NT2/D1 (cell line): ENCODE results near the gene RB1.
A peak's percentile ranks its signal among the peaks of the same experiment; 100 is the strongest.
"Not testable (repeated sequence)": the region's sequence is repeated elsewhere in the genome, so short reads cannot be mapped to it uniquely, and the experiment has no call there.

Source experiments
- DNase-seq: peaks from one replicate; pipeline ENCODE4 v3.0.0-alpha.2; 2011; ENCODE audit warnings: low read depth, low spot score
- H3K27me3 ChIP-seq: 2 replicates; pipeline ENCODE4 v1.6.0; 2011; ENCODE audit warnings: mild to moderate bottlenecking; ENCODE audit not compliant: insufficient read length, insufficient read depth
- H3K36me3 ChIP-seq: 2 replicates; pipeline ENCODE4 v1.6.1; 2011; ENCODE audit warnings: mild to moderate bottlenecking, low read length, mixed read lengths; ENCODE audit not compliant: insufficient read depth, insufficient read length
- H3K4me1 ChIP-seq: 2 replicates; pipeline ENCODE4 v1.5.1; 2011; ENCODE audit not compliant: insufficient read depth, insufficient read length
- H3K4me3 ChIP-seq: 2 replicates; pipeline ENCODE4 v1.5.1; 2011; ENCODE audit warnings: low read depth; ENCODE audit not compliant: insufficient read length
- H3K9ac ChIP-seq: 2 replicates; pipeline ENCODE4 v1.6.0; 2011; ENCODE audit warnings: low read depth; ENCODE audit not compliant: insufficient read length
- H3K9me3 ChIP-seq: 2 replicates; pipeline ENCODE4 v1.5.1; 2011; ENCODE audit warnings: mild to moderate bottlenecking, low read length; ENCODE audit not compliant: insufficient read depth
- SUZ12 ChIP-seq: IDR thresholded peaks from 2 replicates; pipeline ENCODE4 v1.6.1; 2011; ENCODE audit not compliant: insufficient read length, insufficient read depth; ENCODE audit errors: extremely low read depth
- YY1 ChIP-seq: IDR thresholded peaks from 2 replicates; pipeline ENCODE4 v1.6.1; 2011; ENCODE audit not compliant: insufficient read length, insufficient read depth
- ZNF274 ChIP-seq: IDR thresholded peaks from 2 replicates; pipeline ENCODE4 v1.6.1; 2011; ENCODE audit warnings: mild to moderate bottlenecking, low read depth, low read length

Gene RB1

DNA sequence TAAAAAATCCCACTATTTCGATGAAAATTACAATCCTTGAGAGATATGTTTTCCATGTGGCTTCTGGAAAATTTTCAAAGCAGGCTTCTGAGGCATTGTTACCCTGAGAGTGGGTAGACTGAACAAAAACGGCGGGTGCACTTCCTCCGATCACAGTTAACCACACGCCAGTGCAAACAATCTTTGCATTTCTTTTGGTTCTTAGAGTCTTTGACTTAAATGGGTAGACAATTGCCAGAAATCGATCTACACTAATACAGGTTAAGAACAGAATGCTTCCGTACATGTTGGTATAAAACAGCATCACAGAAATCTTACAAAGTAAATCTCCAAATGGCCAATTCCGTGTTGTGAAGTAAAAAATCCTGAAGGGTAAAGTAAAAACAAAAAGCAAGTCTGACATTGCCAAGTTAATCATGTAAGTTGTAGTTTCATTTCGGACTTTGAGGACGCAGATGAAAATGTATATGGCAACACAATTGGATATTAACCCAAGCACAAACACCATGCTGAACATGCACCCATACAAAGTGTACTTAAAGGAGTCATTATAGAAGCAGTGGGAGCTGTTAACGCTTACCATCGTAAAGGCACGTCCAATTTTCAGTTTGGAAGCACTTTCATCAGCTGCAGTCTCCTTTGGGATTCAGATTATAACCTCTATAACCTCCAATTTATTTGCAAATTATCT is 108.4 kb downstream of the RB1 start:
- Histone ChIP-seq H3K4me1 (no peaks in the 10 kb centered on the region), H3K27me3 (no peaks in the 10 kb centered on the region), H3K9me3 (no peaks in the 10 kb centered on the region), H3K9ac (peak overlapping the region; percentile 61), H3K36me3 (no peaks in the 10 kb centered on the region), H3K4me3 (peak overlapping the region; percentile 33)
- TF ChIP-seq ZNF274 = no peak
- DNase-seq = no peak

DNA sequence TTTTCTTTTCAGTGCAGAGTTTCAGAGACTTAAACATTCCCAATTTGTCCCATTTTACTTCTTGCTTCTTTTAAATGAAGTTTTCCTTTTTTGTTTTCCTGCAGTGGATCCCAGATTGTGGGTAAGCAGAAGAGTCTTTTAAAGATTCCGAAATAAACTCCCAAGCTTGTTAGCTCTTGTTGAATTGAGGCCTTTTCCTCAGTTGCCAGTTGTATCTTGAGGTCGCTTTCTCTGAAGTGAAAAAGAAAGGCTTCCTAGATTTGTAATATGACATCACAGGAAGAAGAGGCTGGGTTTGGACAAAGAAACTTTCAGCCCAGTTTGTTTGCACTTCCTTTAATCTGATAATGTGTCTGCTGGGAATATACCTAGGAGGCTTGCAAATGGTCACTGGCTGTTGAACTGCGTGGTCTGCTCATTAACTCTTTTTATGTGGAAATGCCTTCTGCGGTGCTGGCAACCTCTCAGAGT is 109.4 kb downstream of the RB1 start, which contains the start of gene LPAR6:
LPAR6 (minus strand) TSS at position 233 of the 471 bp plus-strand sequence. CDS start 690 bp downstream, outside the sequence.
- no peaks in the 10 kb centered on the region for H3K4me1 ChIP-seq
- peak within 1 kb of the TSS; percentile 61 for H3K9ac ChIP-seq
- no peaks in the 10 kb centered on the region for H3K27me3 ChIP-seq
- H3K36me3 ChIP-seq = no peaks in the 10 kb centered on the region
- H3K4me3 ChIP-seq = peak within 1 kb of the TSS; percentile 33
- TF ChIP-seq SUZ12 (no peak), YY1 (no peak), ZNF274 (no peak)
- no peaks in the 10 kb centered on the region for H3K9me3 ChIP-seq
- DNase-seq = peak; percentile 20

GRCh38 chr13:48414501-48414900 is 111.0 kb downstream of the RB1 start:
- no peak overlapping the region for H3K9ac ChIP-seq
- H3K4me3 ChIP-seq = no peak overlapping the region
- no peaks in the 10 kb centered on the region for H3K9me3 ChIP-seq
- no peaks in the 10 kb centered on the region for H3K36me3 ChIP-seq
- TF ChIP-seq ZNF274 (no peak), SUZ12 (no peak), YY1 (no peak)
- no peaks in the 10 kb centered on the region for H3K4me1 ChIP-seq
- no peaks in the 10 kb centered on the region for H3K27me3 ChIP-seq
- no peak for DNase-seq

GRCh38 chr13:48415516-48415915 is 112.0 kb downstream of the RB1 start:
- no peaks in the 10 kb centered on the region for H3K36me3 ChIP-seq
- DNase-seq = no peak
- no peaks in the 10 kb centered on the region for H3K9me3 ChIP-seq
- H3K4me3 ChIP-seq = no peak overlapping the region
- TF ChIP-seq SUZ12 (no peak), ZNF274 (no peak), YY1 (no peak)
- no peaks in the 10 kb centered on the region for H3K27me3 ChIP-seq
- no peaks in the 10 kb centered on the region for H3K4me1 ChIP-seq
- H3K9ac ChIP-seq = no peak overlapping the region

- H3K9me3 ChIP-seq, H3K36me3 ChIP-seq, H3K4me1 ChIP-seq: not testable (repeated sequence)
These were observed 118.5 kb downstream of the RB1 start for GRCh38 chr13:48422003-48422402.

DNA sequence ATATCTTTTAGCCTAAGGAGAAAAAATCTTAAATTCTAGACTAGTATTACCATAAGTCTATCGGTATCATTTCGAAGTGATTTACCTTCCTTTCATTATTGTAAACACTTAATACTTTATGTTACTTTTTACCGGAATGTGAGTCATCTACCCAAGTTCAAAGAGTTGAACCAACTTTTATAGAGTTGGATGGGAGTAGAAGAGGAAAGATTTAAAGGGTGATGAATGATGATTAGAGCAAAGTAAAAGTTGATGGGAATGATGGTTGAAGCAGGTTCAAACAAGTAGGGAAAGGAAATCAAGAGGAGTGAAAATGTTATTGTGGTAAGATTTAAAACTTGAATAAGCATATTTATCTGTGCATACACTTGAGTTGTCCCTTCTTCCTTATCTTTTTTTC is 120.7 kb downstream of the RB1 start:
- no peak for DNase-seq
- TF ChIP-seq ZNF274 (no peak), SUZ12 (no peak), YY1 (no peak)
- no peaks in the 10 kb centered on the region for H3K9me3 ChIP-seq
- no peak overlapping the region for H3K4me3 ChIP-seq
- H3K36me3 ChIP-seq = no peaks in the 10 kb centered on the region
- no peak overlapping the region for H3K9ac ChIP-seq
- H3K4me1 ChIP-seq = no peaks in the 10 kb centered on the region
- no peaks in the 10 kb centered on the region for H3K27me3 ChIP-seq

More at GRCh38 chr13:48422003-48422402, 118.5 kb downstream of the RB1 start:
- not testable (repeated sequence) for DNase-seq, H3K4me3 ChIP-seq, H3K9ac ChIP-seq, H3K27me3 ChIP-seq

DNA sequence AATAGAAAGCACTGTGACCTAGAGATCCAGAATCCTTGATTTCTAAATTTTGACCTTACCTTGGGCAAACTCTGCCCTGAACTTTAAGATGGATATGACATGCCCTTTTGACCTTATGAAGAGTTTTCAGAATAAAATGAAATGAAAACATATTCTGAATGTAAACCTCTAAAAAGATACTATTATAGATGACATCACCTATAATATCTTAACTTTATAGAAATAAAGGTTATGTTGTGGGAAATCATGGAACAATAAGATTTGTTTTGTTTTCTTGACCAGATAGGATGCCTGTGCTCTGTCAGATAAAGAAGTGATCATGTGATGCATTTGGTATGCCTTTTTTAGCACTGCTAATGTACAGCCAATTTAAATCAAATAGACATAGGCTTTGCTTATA is 122.5 kb downstream of the RB1 start:
- DNase-seq = no peak
- Histone ChIP-seq H3K4me3 (no peak overlapping the region), H3K27me3 (no peaks in the 10 kb centered on the region), H3K4me1 (no peaks in the 10 kb centered on the region), H3K9ac (no peak overlapping the region), H3K36me3 (no peaks in the 10 kb centered on the region), H3K9me3 (no peaks in the 10 kb centered on the region)
- TF ChIP-seq ZNF274 = no peak
- no peak for TF ChIP-seq YY1
- no peak for TF ChIP-seq SUZ12

DNA sequence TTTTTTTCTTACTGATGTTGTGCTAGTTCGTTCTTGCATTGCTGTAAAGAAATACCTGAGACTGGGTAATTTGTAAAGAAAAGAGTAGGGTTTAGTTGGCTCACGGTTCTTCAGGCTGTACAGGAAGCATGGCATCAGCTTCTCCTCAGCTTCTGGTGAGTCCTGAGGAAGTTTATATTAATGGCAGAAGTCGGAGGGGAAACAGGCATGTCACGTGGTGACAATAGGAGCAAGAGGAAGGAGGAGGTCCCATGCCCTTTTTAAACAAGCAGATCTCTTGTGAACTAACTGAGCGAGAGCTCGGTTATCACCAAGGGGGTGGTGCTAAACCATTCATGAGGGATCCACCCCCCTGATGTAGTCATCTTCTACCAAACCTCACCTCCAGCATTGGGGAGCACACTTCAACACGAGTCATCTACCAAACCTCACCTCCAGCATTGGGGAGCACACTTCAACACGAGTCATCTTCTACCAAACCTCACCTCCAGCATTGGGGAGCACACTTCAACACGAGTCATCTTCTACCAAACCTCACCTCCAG is 123.3 kb downstream of the RB1 start:
- not testable (repeated sequence) for H3K4me3 ChIP-seq, H3K9ac ChIP-seq, H3K36me3 ChIP-seq, H3K27me3 ChIP-seq, DNase-seq, H3K4me1 ChIP-seq, H3K9me3 ChIP-seq
